ENCODE results near the gene PITPNC1. TPM values are rescaled to one million over a fixed set of nuclear protein-coding genes. Genes with fewer than 3 reads are reported as not detected.

PITPNC1 gene
- total and polyA plus RNA-seq, 2 of the 13 experiments (the other 11 are each of a cell fraction or from before 2014, with no cell fraction given) = 4.1 to 5.7 TPM

- TF ChIP-seq ZFP91 (CRISPR knock-in tag; IDR thresholded peaks at IDR 0.05; ENCODE audit: borderline replicate concordance) (no peak), NFE2L2 (IDR thresholded peaks at IDR 0.05; ENCODE audit: low read length) (no peak), DNMT3B (CRISPR knock-in tag; conservative IDR thresholded peaks at IDR 0.05) (no peak)
Measured at GRCh38 chr17:67459985-67460384, 82.9 kb downstream of the PITPNC1 start (continued).

GRCh38 chr17:67461228-67461780 lies 84.2 kb downstream of the PITPNC1 start:
- Histone ChIP-seq H3K79me2 (ENCODE audit: insufficient read depth, low read length) (no peaks in the 10 kb centered on the region), H3K27ac (ENCODE audit: extremely low read length, insufficient read depth, low read length) (no peak overlapping the region), H3K9ac (ENCODE audit: insufficient read depth, low read depth, low read length) (no peak overlapping the region), H3K4me3 (replicated peaks in 1 of 3; ENCODE audit: insufficient read depth in 1 of 3, low read depth in 2 of 3, low read length in 3 of 3) (no peak overlapping the region), H4K20me1 (ENCODE audit: insufficient read depth, low read length) (no peaks in the 10 kb centered on the region), H3K36me3 (replicated peaks in 1 of 2; ENCODE audit: control insufficient read depth in 1 of 2, insufficient read depth in 2 of 2, low read length in 2 of 2) (no peaks in the 10 kb centered on the region), H3K4me1 (ENCODE audit: insufficient read depth, low read length) (peaks cover 14% of the 10 kb centered on the region), H2AFZ (ENCODE audit: low read length) (no peak overlapping the region), H3K9me3 (ENCODE audit: low read length) (peaks cover 5% of the 10 kb centered on the region), H3K27me3 (ENCODE audit: control insufficient read depth in 1 of 2, insufficient read depth in 2 of 2, low read length in 2 of 2) (no peaks in the 10 kb centered on the region), H3K4me2 (ENCODE audit: low read depth, low read length) (no peak overlapping the region)
- ChIA-PET CTCF (ENCODE audit: low intra/inter-chr PET ratio, low total read pairs) (no interaction called here), POLR2A (no interaction called here)
- WGBS (ENCODE audit: low lambda C conversion rate) = 32% methylated on average over 6 of the region's 6 CpGs
- ATAC-seq (no peak; the same call in 2 of the 3 replicates), DNase-seq (ENCODE audit: low spot score) (no peak), FAIRE-seq (no peak)
- in situ Hi-C loops (cut with HindIII; ENCODE audit: extremely low pct_ligation_motif_present, low pct_unique_long_range_greater_than_20kb) = no loop called here
- intact Hi-C loops (cut with micrococcal nuclease; ENCODE audit: unreplicated experiment) = no loop called here
- no TSS peak for BruUV-seq (replicated peaks)
- no peak for TF ChIP-seq HNF4G (IDR thresholded peaks at IDR 0.05; ENCODE audit: borderline replicate concordance, low read depth, low read length)
- no peak for TF ChIP-seq HNF4G (CRISPR knock-in tag; IDR thresholded peaks at IDR 0.05; ENCODE audit: borderline replicate concordance, low read depth)
- no peak for TF ChIP-seq ISL2 (CRISPR knock-in tag; IDR thresholded peaks at IDR 0.05)
- TF ChIP-seq THYN1 (CRISPR knock-in tag; IDR thresholded peaks at IDR 0.05; ENCODE audit: borderline replicate concordance, low read depth) = no peak
- no peak for TF ChIP-seq TBX3 (IDR thresholded peaks at IDR 0.05; ENCODE audit: borderline replicate concordance)
- no peak for TF ChIP-seq NFAT5 (CRISPR knock-in tag; IDR thresholded peaks at IDR 0.05)
- no peak for TF ChIP-seq ZNF784 (CRISPR knock-in tag; IDR thresholded peaks at IDR 0.05; ENCODE audit: borderline replicate concordance)
- TF ChIP-seq ZNF543 (CRISPR knock-in tag; IDR thresholded peaks at IDR 0.05) = no peak
- no peak for TF ChIP-seq SMAD3 (CRISPR knock-in tag; IDR thresholded peaks at IDR 0.05)
- no peak for TF ChIP-seq CC2D1A (CRISPR knock-in tag; IDR thresholded peaks at IDR 0.05)
- no peak for TF ChIP-seq ZNF550 (CRISPR knock-in tag; IDR thresholded peaks at IDR 0.05; ENCODE audit: borderline replicate concordance)
- TF ChIP-seq DNMT1 (CRISPR knock-in tag; IDR thresholded peaks at IDR 0.05) = no peak
- no peak for TF ChIP-seq POLR2G (IDR thresholded peaks at IDR 0.05; ENCODE audit: low read depth, low read length)
